KBM-7 (cell line): ENCODE data around the gene MLXIP.

Experiments
- DNase-seq: peaks from one replicate; pipeline ENCODE4 v3.0.0-alpha.2; 2015
- in situ Hi-C: fragments of 300-500 bp; cut with MboI; formaldehyde crosslinking; loops from 2 replicates; pipeline ENCODE4 v1.14.3; 2020; ENCODE audit warnings: low sequenced_read_pairs, low pct_unique_long_range_greater_than_20kb, mixed read lengths

Gene MLXIP

GRCh38 chr12:122138181-122138580 is 59.6 kb downstream of the MLXIP start:
- DNase-seq: no peak
- in situ Hi-C loops: no loop called here

GRCh38 chr12:122138616-122139015 is 60.1 kb downstream of the MLXIP start:
- in situ Hi-C loops: no loop called here
- no peak for DNase-seq

- in situ Hi-C loops: no loop called here
- DNase-seq: no peak
Measured at GRCh38 chr12:122139266-122139665, 60.7 kb downstream of the MLXIP start.

GRCh38 chr12:122139941-122140340 is 61.4 kb downstream of the MLXIP start:
- in situ Hi-C loops: no loop called here
- no peak for DNase-seq

GRCh38 chr12:122140467-122141257 is 62.1 kb downstream of the MLXIP start:
- in situ Hi-C loops: no loop called here
- DNase-seq: no peak

- in situ Hi-C loops: no loop called here
- DNase-seq: no peak
Measured at GRCh38 chr12:122141911-122142725, 63.6 kb downstream of the MLXIP start.

- in situ Hi-C loops: no loop called here
Measured at GRCh38 chr12:122142857-122143256, 64.3 kb downstream of the MLXIP start.

GRCh38 chr12:122144885-122145284 is 66.3 kb downstream of the MLXIP start:
- DNase-seq: no peak
- in situ Hi-C loops: no loop called here

More at GRCh38 chr12:122142857-122143256, 64.3 kb downstream of the MLXIP start:
- DNase-seq: no peak

- no peak for DNase-seq
- in situ Hi-C loops: no loop called here
Measured at GRCh38 chr12:122145505-122146330, 67.2 kb downstream of the MLXIP start.

GRCh38 chr12:122147514-122148290 is 69.1 kb downstream of the MLXIP start:
- in situ Hi-C loops: no loop called here
- no peak for DNase-seq

- in situ Hi-C loops: no loop called here
- no peak for DNase-seq
Measured at GRCh38 chr12:122148657-122149056, 70.1 kb downstream of the MLXIP start.

- in situ Hi-C loops: no loop called here
Measured at GRCh38 chr12:122150127-122150681, 71.6 kb downstream of the MLXIP start.

GRCh38 chr12:122152754-122153153 is 74.2 kb downstream of the MLXIP start:
- in situ Hi-C loops: no loop called here
- DNase-seq: no peak

More at GRCh38 chr12:122150127-122150681, 71.6 kb downstream of the MLXIP start:
- no peak for DNase-seq

GRCh38 chr12:122155705-122156104 is 77.1 kb downstream of the MLXIP start:
- peak; percentile 30 for DNase-seq
- in situ Hi-C loops: no loop called here

GRCh38 chr12:122158700-122159285 is 80.2 kb downstream of the MLXIP start:
- no peak for DNase-seq
- in situ Hi-C loops: no loop called here

- DNase-seq: peak; percentile 21
Measured at GRCh38 chr12:122159882-122160281, 81.3 kb downstream of the MLXIP start.

GRCh38 chr12:122160761-122161160 is 82.2 kb downstream of the MLXIP start:
- in situ Hi-C loops: no loop called here
- no peak for DNase-seq

More at GRCh38 chr12:122159882-122160281, 81.3 kb downstream of the MLXIP start:
- in situ Hi-C loops: no loop called here

GRCh38 chr12:122161682-122162081 is 83.1 kb downstream of the MLXIP start:
- DNase-seq: peak; percentile 21
- in situ Hi-C loops: no loop called here
